ENCODE data around the gene DDC.

The DDC gene

GRCh38 chr7:50480797-50481196 is 84.4 kb downstream of the DDC start:
- Histone ChIP-seq H3K27ac (ENCODE audit: low read depth, low read length) (no peak overlapping the region), H3K9me2 (replicated peaks; ENCODE audit: control insufficient read depth, low read length) (no peaks in the 10 kb centered on the region), H3K79me2 (ENCODE audit: control insufficient read depth, low read length) (no peaks in the 10 kb centered on the region), H4K20me1 (ENCODE audit: control insufficient read depth, insufficient read depth, low read depth, low read length) (no peaks in the 10 kb centered on the region), H3K27me3 (ENCODE audit: control insufficient read depth, low read length) (peaks cover 24% of the 10 kb centered on the region), H3K4me1 (ENCODE audit: control insufficient read depth, low read length) (no peaks in the 10 kb centered on the region), H3K4me2 (ENCODE audit: low read length) (no peak overlapping the region), H3F3A (ENCODE audit: control insufficient read depth, insufficient read depth) (no peaks in the 10 kb centered on the region), H3K36me3 (ENCODE audit: control insufficient read depth, low read length) (no peaks in the 10 kb centered on the region), H3K9me3 (ENCODE audit: control insufficient read depth, insufficient read depth, low read length) (no peaks in the 10 kb centered on the region), H3K4me3 (ENCODE audit: low read length) (no peak overlapping the region)
- TF ChIP-seq CTCF (IDR thresholded peaks at IDR 0.05; ENCODE audit: low read depth, low read length, poor library complexity, severe bottlenecking) (no peak), EZH2phosphoT487 (IDR thresholded peaks at IDR 0.05; ENCODE audit: borderline replicate concordance, low read length) (no peak)

GRCh38 chr7:50479743-50480517 is 85.3 kb downstream of the DDC start:
- Histone ChIP-seq H3K4me2 (ENCODE audit: low read length) (no peak overlapping the region), H3K9me2 (replicated peaks; ENCODE audit: control insufficient read depth, low read length) (no peaks in the 10 kb centered on the region), H3K4me1 (ENCODE audit: control insufficient read depth, low read length) (no peaks in the 10 kb centered on the region), H3K27me3 (ENCODE audit: control insufficient read depth, low read length) (peaks cover 26% of the 10 kb centered on the region), H3K36me3 (ENCODE audit: control insufficient read depth, low read length) (no peaks in the 10 kb centered on the region), H3K4me3 (ENCODE audit: low read length) (no peak overlapping the region), H3K27ac (ENCODE audit: low read depth, low read length) (no peak overlapping the region), H3K9me3 (ENCODE audit: control insufficient read depth, insufficient read depth, low read length) (no peaks in the 10 kb centered on the region), H3K79me2 (ENCODE audit: control insufficient read depth, low read length) (no peaks in the 10 kb centered on the region), H4K20me1 (ENCODE audit: control insufficient read depth, insufficient read depth, low read depth, low read length) (no peaks in the 10 kb centered on the region), H3F3A (ENCODE audit: control insufficient read depth, insufficient read depth) (no peaks in the 10 kb centered on the region)
- TF ChIP-seq EZH2phosphoT487 (IDR thresholded peaks at IDR 0.05; ENCODE audit: borderline replicate concordance, low read length) (no peak), CTCF (IDR thresholded peaks at IDR 0.05; ENCODE audit: low read depth, low read length, poor library complexity, severe bottlenecking) (no peak)

DNA sequence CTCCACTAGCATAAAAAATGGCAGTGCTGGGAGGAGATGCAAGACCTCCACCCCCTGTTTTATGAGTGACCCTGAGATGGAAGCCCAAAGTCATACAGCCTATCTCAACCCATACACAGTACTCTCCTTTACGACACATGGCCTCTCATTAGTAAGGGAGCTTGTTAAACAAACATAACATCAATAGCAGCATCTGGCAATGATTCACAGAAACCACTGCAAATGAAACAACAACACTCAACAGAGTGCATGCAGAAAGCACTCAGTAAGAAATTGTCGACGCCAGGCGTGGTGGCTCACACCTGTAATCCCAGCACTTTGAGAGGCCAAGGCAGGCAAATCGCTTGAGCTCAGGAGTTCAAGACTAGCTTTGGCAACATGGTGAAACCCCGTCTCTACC is 87.6 kb downstream of the DDC start:
- no peaks in the 10 kb centered on the region for H3K4me1 ChIP-seq (ENCODE audit: control insufficient read depth, low read length)
- no peaks in the 10 kb centered on the region for H3K79me2 ChIP-seq (ENCODE audit: control insufficient read depth, low read length)
- no peaks in the 10 kb centered on the region for H3K36me3 ChIP-seq (ENCODE audit: control insufficient read depth, low read length)

More for the DNA sequence above, 87.6 kb downstream of the DDC start:
- H4K20me1 ChIP-seq (ENCODE audit: control insufficient read depth, insufficient read depth, low read depth, low read length), result no peaks in the 10 kb centered on the region
- TF ChIP-seq CTCF (IDR thresholded peaks at IDR 0.05; ENCODE audit: low read depth, low read length, poor library complexity, severe bottlenecking) (no peak), EZH2phosphoT487 (IDR thresholded peaks at IDR 0.05; ENCODE audit: borderline replicate concordance, low read length) (no peak)
- no peak overlapping the region for H3K4me3 ChIP-seq (ENCODE audit: low read length)
- no peaks in the 10 kb centered on the region for H3F3A ChIP-seq (ENCODE audit: control insufficient read depth, insufficient read depth)
- no peak overlapping the region for H3K27ac ChIP-seq (ENCODE audit: low read depth, low read length)
- no peaks in the 10 kb centered on the region for H3K9me2 ChIP-seq (replicated peaks; ENCODE audit: control insufficient read depth, low read length)
- no peaks in the 10 kb centered on the region for H3K9me3 ChIP-seq (ENCODE audit: control insufficient read depth, insufficient read depth, low read length)
- no peak overlapping the region for H3K4me2 ChIP-seq (ENCODE audit: low read length)
- H3K27me3 ChIP-seq (ENCODE audit: control insufficient read depth, low read length), result peaks cover 19% of the 10 kb centered on the region
